ENCODE measurements around the gene INAFM2. TPM values are rescaled to one million over a fixed set of nuclear protein-coding genes. Genes with fewer than 3 reads are reported as not detected.

Gene INAFM2
- total and polyA plus RNA-seq, 9 donors = 7.4 to 50.6 (median 30.6) TPM

GRCh38 chr15:40297356-40297755, 26.1 kb upstream of the INAFM2 start:
- H3K4me3 ChIP-seq = no peak overlapping the region
- no peaks in the 10 kb centered on the region for H3K4me1 ChIP-seq (ENCODE audit: insufficient read depth)
- WGBS, 3 donors = 88 to 91% (median 89%) methylated on average over 10 of the region's 10 CpGs
- DNase-seq = no peak
- H3K27me3 ChIP-seq = no peaks in the 10 kb centered on the region
- H3K27ac ChIP-seq = no peak overlapping the region
- intact Hi-C loops (cut with DNase I) = no loop called here
- no peaks in the 10 kb centered on the region for H3K9me3 ChIP-seq
- no peaks in the 10 kb centered on the region for H3K36me3 ChIP-seq
- TF ChIP-seq EP300 (IDR thresholded peaks at IDR 0.05) (no peak), CTCF (IDR thresholded peaks at IDR 0.05) (no peak), POLR2A (IDR thresholded peaks at IDR 0.05) (no peak)

GRCh38 chr15:40298216-40298935, 25.1 kb upstream of the INAFM2 start:
- intact Hi-C loops (cut with DNase I) = no loop called here
- no peaks in the 10 kb centered on the region for H3K4me1 ChIP-seq (ENCODE audit: insufficient read depth)
- no peak overlapping the region for H3K4me3 ChIP-seq
- DNase-seq = no peak
- no peaks in the 10 kb centered on the region for H3K9me3 ChIP-seq
- no peak overlapping the region for H3K27ac ChIP-seq
- 91 to 94% (median 92%) methylated on average over 17 of the region's 17 CpGs for WGBS, 3 donors
- TF ChIP-seq EP300 (IDR thresholded peaks at IDR 0.05) (no peak), POLR2A (IDR thresholded peaks at IDR 0.05) (no peak), CTCF (IDR thresholded peaks at IDR 0.05) (no peak)
- H3K27me3 ChIP-seq = no peaks in the 10 kb centered on the region
- H3K36me3 ChIP-seq = no peaks in the 10 kb centered on the region

- H3K27ac ChIP-seq = no peak overlapping the region
- no peaks in the 10 kb centered on the region for H3K4me1 ChIP-seq (ENCODE audit: insufficient read depth)
- no peak overlapping the region for H3K4me3 ChIP-seq
- WGBS, 3 donors = 97 to 98% (median 97%) methylated on average over 2 of the region's 2 CpGs
- intact Hi-C loops (cut with DNase I) = no loop called here
- H3K9me3 ChIP-seq = no peaks in the 10 kb centered on the region
- no peaks in the 10 kb centered on the region for H3K36me3 ChIP-seq
- TF ChIP-seq POLR2A (IDR thresholded peaks at IDR 0.05) (no peak), EP300 (IDR thresholded peaks at IDR 0.05) (no peak), CTCF (IDR thresholded peaks at IDR 0.05) (no peak)
- no peak for DNase-seq
- no peaks in the 10 kb centered on the region for H3K27me3 ChIP-seq
These were observed 23.1 kb upstream of the INAFM2 start for GRCh38 chr15:40300367-40300766.

- no peaks in the 10 kb centered on the region for H3K36me3 ChIP-seq
- 91 to 96% (median 93%) methylated on average over 2 of the region's 2 CpGs for WGBS, 3 donors
- H3K27me3 ChIP-seq = no peaks in the 10 kb centered on the region
- TF ChIP-seq CTCF (IDR thresholded peaks at IDR 0.05) = no peak
- no peak for TF ChIP-seq EP300 (IDR thresholded peaks at IDR 0.05)
- TF ChIP-seq POLR2A (IDR thresholded peaks at IDR 0.05) = no peak
- no peak overlapping the region for H3K4me3 ChIP-seq
- DNase-seq = no peak
- intact Hi-C loops (cut with DNase I) = no loop called here
- H3K27ac ChIP-seq = no peak overlapping the region
- H3K4me1 ChIP-seq (ENCODE audit: insufficient read depth) = no peaks in the 10 kb centered on the region
- no peaks in the 10 kb centered on the region for H3K9me3 ChIP-seq
These were observed 22.7 kb upstream of the INAFM2 start for GRCh38 chr15:40300771-40301170.

Measured in ovary (tissue), 9 donors.